Measurements from ENCODE around the gene CCNG2. TPM values are rescaled to one million over a fixed set of nuclear protein-coding genes. Genes with fewer than 3 reads are reported as not detected.

CCNG2 gene
- total and polyA plus RNA-seq, 9 of the 15 experiments (the other 6 are each of a cell fraction or from before 2014, with no cell fraction given): 0.49 to 6.6 (median 2.9) TPM

GRCh38 chr4:77145842-77146185 is 11.2 kb upstream of the CCNG2 start:
- Histone ChIP-seq H2AFZ (ENCODE audit: low read depth, low read length) (peak overlapping the region; percentile 30), H3K79me2 (ENCODE audit: control insufficient read depth, insufficient read depth, low read length) (no peaks in the 10 kb centered on the region), H3K9me3 (replicated peaks; ENCODE audit: control insufficient read depth, insufficient read depth, low read depth, low read length) (no peaks in the 10 kb centered on the region), H4K20me1 (replicated peaks; ENCODE audit: control insufficient read depth, insufficient read depth, low read length) (no peaks in the 10 kb centered on the region), H3K9me1 (ENCODE audit: control insufficient read depth, insufficient read depth, low read length) (no peaks in the 10 kb centered on the region), H3K4me2 (ENCODE audit: insufficient read depth, low read length) (peak overlapping the region; percentile 15; the same call in 1 of the 2 replicates), H3K27me3 (ENCODE audit: control insufficient read depth in 2 of 2, insufficient read depth in 2 of 2, low read length in 2 of 2) (peaks cover 0 to 2% of the 10 kb centered on the region in 2 experiments; a peak in 1 of 5 replicates), H3K36me3 (ENCODE audit: control insufficient read depth, insufficient read depth, low read length) (no peaks in the 10 kb centered on the region), H3K4me1 (replicated peaks in 1 of 2; ENCODE audit: control insufficient read depth in 2 of 2, insufficient read depth in 2 of 2, low read length in 2 of 2) (peaks cover 0 to 16% of the 10 kb centered on the region in 2 experiments; a peak in 3 of 5 replicates), H3K4me3 (no peak overlapping the region), H3K9ac (ENCODE audit: insufficient read depth in 1 of 2, low read depth in 2 of 2, low read length in 2 of 2) (no peak overlapping the region), H3K27ac (ENCODE audit: extremely low read depth, low read depth, low read length) (no peak overlapping the region)
- BruUV-seq (replicated peaks): no TSS peak
- intact Hi-C loops (cut with micrococcal nuclease): no loop called here
- TF ChIP-seq, protein P1, sequence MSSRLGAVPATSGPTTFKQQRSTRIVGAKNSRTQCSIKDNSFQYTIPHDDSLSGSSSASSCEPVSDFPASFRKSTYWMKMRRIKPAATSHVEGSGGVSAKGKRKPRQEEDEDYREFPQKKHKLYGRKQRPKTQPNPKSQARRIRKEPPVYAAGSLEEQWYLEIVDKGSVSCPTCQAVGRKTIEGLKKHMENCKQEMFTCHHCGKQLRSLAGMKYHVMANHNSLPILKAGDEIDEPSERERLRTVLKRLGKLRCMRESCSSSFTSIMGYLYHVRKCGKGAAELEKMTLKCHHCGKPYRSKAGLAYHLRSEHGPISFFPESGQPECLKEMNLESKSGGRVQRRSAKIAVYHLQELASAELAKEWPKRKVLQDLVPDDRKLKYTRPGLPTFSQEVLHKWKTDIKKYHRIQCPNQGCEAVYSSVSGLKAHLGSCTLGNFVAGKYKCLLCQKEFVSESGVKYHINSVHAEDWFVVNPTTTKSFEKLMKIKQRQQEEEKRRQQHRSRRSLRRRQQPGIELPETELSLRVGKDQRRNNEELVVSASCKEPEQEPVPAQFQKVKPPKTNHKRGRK (tag; IDR thresholded peaks at IDR 0.05): 0 out of 2 replicates have a peak, but pooled peaks have one; percentile 19
- TF ChIP-seq, protein P2, sequence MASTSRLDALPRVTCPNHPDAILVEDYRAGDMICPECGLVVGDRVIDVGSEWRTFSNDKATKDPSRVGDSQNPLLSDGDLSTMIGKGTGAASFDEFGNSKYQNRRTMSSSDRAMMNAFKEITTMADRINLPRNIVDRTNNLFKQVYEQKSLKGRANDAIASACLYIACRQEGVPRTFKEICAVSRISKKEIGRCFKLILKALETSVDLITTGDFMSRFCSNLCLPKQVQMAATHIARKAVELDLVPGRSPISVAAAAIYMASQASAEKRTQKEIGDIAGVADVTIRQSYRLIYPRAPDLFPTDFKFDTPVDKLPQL (IDR thresholded peaks at IDR 0.05; ENCODE audit: extremely low read depth, insufficient read length): no peak
- in situ Hi-C loops (cut with MboI): no loop called here
- no peak for ATAC-seq
- WGBS (ENCODE audit: insufficient coverage, low coverage, missing lambda C conversion rate): 47% methylated on average over 1 of the region's 1 CpG
- DNase-seq (ENCODE audit: extremely low read depth in 1 of 4, low spot score in 3 of 4): no peak
- no peak for FAIRE-seq
- ChIA-PET POLR2A (interaction anchor here (1.1 to 1.6 kb wide), 2 partner anchors 8 to 10 kb away, joined by 3 to 4 read pairs; no protein-coding TSS in a partner anchor), CTCF (ENCODE audit: low intra/inter-chr PET ratio) (no interaction called here)
